ENCODE results near the gene AP1S2. TPM values are rescaled to one million over a fixed set of nuclear protein-coding genes. Genes with fewer than 3 reads are reported as not detected.
A peak's percentile ranks its signal among the peaks of the same experiment; 100 is the strongest.

The AP1S2 gene
- total RNA-seq, 1 experiment from 2014 or later, result 18.6 TPM

DNA sequence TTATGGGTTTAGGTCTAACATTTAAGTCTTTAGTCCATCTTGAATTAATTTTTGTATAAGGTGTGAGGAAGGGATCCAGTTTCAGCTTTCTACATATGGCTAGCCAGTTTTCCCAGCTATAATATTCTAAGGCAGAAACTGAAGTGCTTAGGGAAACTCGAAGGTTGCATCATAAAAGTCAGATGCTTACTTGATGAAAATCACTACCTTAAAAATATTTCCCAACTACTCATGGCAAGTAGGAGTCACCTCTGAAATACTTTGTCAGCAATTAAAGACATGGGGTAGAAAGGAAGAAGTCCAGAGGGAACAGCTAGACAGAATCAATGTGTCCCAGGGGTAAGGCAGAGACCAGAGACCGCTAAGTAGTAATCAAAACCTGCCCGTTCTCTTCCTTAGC, 6.3 kb upstream of the AP1S2 start:
- Histone ChIP-seq H3K4me1 (no peaks in the 10 kb centered on the region), H3K9me3 (no peaks in the 10 kb centered on the region), H3K27me3 (replicated peaks; ENCODE audit: control insufficient read depth, insufficient read depth, low read length) (no peaks in the 10 kb centered on the region), H3K36me3 (ENCODE audit: control insufficient read depth, insufficient read depth, low read length) (no peaks in the 10 kb centered on the region), H3K4me3 (ENCODE audit: low read depth, low read length) (no peak overlapping the region)
- TF ChIP-seq CTCF (IDR thresholded peaks at IDR 0.05; ENCODE audit: insufficient read depth in 1 of 2, low read depth in 1 of 2, low read length in 1 of 2, severe bottlenecking in 1 of 2, unreplicated experiment in 1 of 2), result no peak
- peaks cover 2% of the 10 kb centered on the region for H3K27me3 Mint-ChIP-seq (ENCODE audit: insufficient read depth, unreplicated experiment)
- no peaks in the 10 kb centered on the region for H3K36me3 Mint-ChIP-seq (ENCODE audit: insufficient read depth, unreplicated experiment)
- H3K4me1 Mint-ChIP-seq (ENCODE audit: low read depth, unreplicated experiment), result no peaks in the 10 kb centered on the region
- intact Hi-C loops (cut with micrococcal nuclease; ENCODE audit: unreplicated experiment), result no loop called here
- CTCF ChIA-PET, result no interaction called here
- no peaks in the 10 kb centered on the region for H3K9me3 Mint-ChIP-seq (ENCODE audit: unreplicated experiment)
- no peak overlapping the region for H3K4me3 Mint-ChIP-seq (ENCODE audit: unreplicated experiment)
- no peak for DNase-seq
- H3K27ac Mint-ChIP-seq (ENCODE audit: unreplicated experiment), result no peak overlapping the region
- BruUV-seq (replicated peaks), result no TSS peak
- POLR2A ChIA-PET, result no interaction called here

DNA sequence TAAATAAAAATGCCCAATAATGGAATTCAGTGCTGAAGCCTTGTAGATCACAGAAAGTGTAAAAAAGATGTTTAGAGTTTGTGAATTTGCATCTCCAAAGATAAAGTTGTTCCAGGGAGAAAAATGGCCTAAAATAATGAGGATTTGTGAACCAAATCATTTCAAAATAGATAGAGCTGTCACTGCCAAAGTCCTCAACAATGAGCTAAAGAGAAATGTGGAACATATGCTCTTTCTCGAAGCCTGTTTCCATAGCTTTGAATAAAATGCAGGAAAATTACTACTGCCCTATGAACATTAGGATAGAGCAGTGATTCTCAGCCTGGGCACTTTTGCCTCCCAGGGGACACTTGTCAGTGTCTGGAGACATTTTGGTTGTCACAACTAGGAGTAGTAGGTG, 3.4 kb upstream of the AP1S2 start:
- no TSS peak for BruUV-seq (replicated peaks)
- H3K36me3 Mint-ChIP-seq (ENCODE audit: insufficient read depth, unreplicated experiment), result no peaks in the 10 kb centered on the region

DNA sequence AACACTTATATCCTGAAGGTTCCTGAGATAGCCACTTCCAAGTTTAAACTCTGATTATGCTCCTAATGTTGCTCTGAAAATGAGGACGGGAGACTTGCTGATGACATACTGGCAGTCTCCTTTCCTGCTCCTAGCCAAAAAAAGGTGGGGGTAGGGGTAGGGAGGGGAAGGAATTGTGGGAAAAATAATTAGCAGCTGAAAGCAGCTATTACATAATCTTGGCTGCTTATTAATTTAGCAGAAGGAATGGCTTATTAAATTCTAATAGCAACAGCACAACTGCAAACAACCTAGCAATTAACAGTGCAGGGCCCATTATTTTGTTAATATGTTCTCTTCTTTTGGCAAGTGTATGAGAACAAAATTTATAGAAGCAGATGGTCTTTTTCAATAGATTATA, 2.0 kb upstream of the AP1S2 start:
- H3K27me3 ChIP-seq (replicated peaks; ENCODE audit: control insufficient read depth, insufficient read depth, low read length), result no peaks in the 10 kb centered on the region
- H3K4me1 ChIP-seq, result no peaks in the 10 kb centered on the region
- DNase-seq, result no peak
- Mint-ChIP-seq H3K9me3 (ENCODE audit: unreplicated experiment) (no peaks in the 10 kb centered on the region), H3K4me3 (ENCODE audit: unreplicated experiment) (peak overlapping the region; percentile 42), H3K4me1 (ENCODE audit: low read depth, unreplicated experiment) (no peaks in the 10 kb centered on the region), H3K36me3 (ENCODE audit: insufficient read depth, unreplicated experiment) (no peaks in the 10 kb centered on the region), H3K27ac (ENCODE audit: unreplicated experiment) (no peak overlapping the region), H3K27me3 (ENCODE audit: insufficient read depth, unreplicated experiment) (peaks cover 2% of the 10 kb centered on the region)
- BruUV-seq (replicated peaks), result no TSS peak
- CTCF ChIA-PET, result no interaction called here
- intact Hi-C loops (cut with micrococcal nuclease; ENCODE audit: unreplicated experiment), result loop anchor here (10.0 kb wide), 1 partner anchor 858 kb away; the partner anchor contains the start of genes CTPS2 and SYAP1
- POLR2A ChIA-PET, result interaction anchor here (0.7 kb wide), 1 partner anchor 77 kb away, joined by 3 read pairs; no protein-coding TSS in a partner anchor
- H3K9me3 ChIP-seq, result no peaks in the 10 kb centered on the region
- no peaks in the 10 kb centered on the region for H3K36me3 ChIP-seq (ENCODE audit: control insufficient read depth, insufficient read depth, low read length)
- no peak overlapping the region for H3K4me3 ChIP-seq (ENCODE audit: low read depth, low read length)
- TF ChIP-seq CTCF (IDR thresholded peaks at IDR 0.05; ENCODE audit: insufficient read depth in 1 of 2, low read depth in 1 of 2, low read length in 1 of 2, severe bottlenecking in 1 of 2, unreplicated experiment in 1 of 2), result no peak

More for the DNA sequence above, 3.4 kb upstream of the AP1S2 start:
- H3K9me3 ChIP-seq, result no peaks in the 10 kb centered on the region
- Mint-ChIP-seq H3K4me3 (ENCODE audit: unreplicated experiment) (no peak overlapping the region), H3K9me3 (ENCODE audit: unreplicated experiment) (no peaks in the 10 kb centered on the region), H3K27me3 (ENCODE audit: insufficient read depth, unreplicated experiment) (peaks cover 2% of the 10 kb centered on the region), H3K4me1 (ENCODE audit: low read depth, unreplicated experiment) (no peaks in the 10 kb centered on the region), H3K27ac (ENCODE audit: unreplicated experiment) (no peak overlapping the region)
- H3K4me1 ChIP-seq, result no peaks in the 10 kb centered on the region
- H3K4me3 ChIP-seq (ENCODE audit: low read depth, low read length), result no peak overlapping the region
- H3K36me3 ChIP-seq (ENCODE audit: control insufficient read depth, insufficient read depth, low read length), result no peaks in the 10 kb centered on the region
- no peak for TF ChIP-seq CTCF (IDR thresholded peaks at IDR 0.05; ENCODE audit: insufficient read depth in 1 of 2, low read depth in 1 of 2, low read length in 1 of 2, severe bottlenecking in 1 of 2, unreplicated experiment in 1 of 2)
- intact Hi-C loops (cut with micrococcal nuclease; ENCODE audit: unreplicated experiment), result loop anchor here (10.0 kb wide), 1 partner anchor 857 kb away; the partner anchor contains the start of genes CTPS2 and SYAP1
- POLR2A ChIA-PET, result no interaction called here
- H3K27me3 ChIP-seq (replicated peaks; ENCODE audit: control insufficient read depth, insufficient read depth, low read length), result no peaks in the 10 kb centered on the region
- DNase-seq, result no peak
- CTCF ChIA-PET, result no interaction called here

All from Caco-2 (cell line).